Measurements from ENCODE around the gene EREG. TPM values are rescaled to one million over a fixed set of nuclear protein-coding genes. Genes with fewer than 3 reads are reported as not detected.
"Not testable (repeated sequence)": the region's sequence is repeated elsewhere in the genome, so short reads cannot be mapped to it uniquely, and the experiment has no call there.

EREG gene
- total and polyA plus RNA-seq, 12 donors: 0.08 to 1.4 (median 0.30) TPM; not detected in 8

- H3K9me3 ChIP-seq (replicated peaks in 1 of 3): no peaks in the 10 kb centered on the region
These were observed 30.7 kb downstream of the EREG start for GRCh38 chr4:74395633-74396032.

GRCh38 chr4:74397748-74398426 is 32.9 kb downstream of the EREG start:
- Histone ChIP-seq H3K27ac (peak overlapping the region in 1 of 5 donors; percentile 25), H3K4me3 (peak overlapping the region in 1 of 4 donors; percentile 3), H3K36me3 (replicated peaks in 1 of 2) (no peaks in the 10 kb centered on the region), H3K4me1 (replicated peaks in 1 of 2) (no peaks in the 10 kb centered on the region), H3K27me3 (no peaks in the 10 kb centered on the region), H3K9me3 (replicated peaks in 1 of 3) (no peaks in the 10 kb centered on the region)
- no peak for TF ChIP-seq CTCF (IDR thresholded peaks at IDR 0.05)
- TF ChIP-seq POLR2A (IDR thresholded peaks at IDR 0.05): no peak
- DNase-seq: no peak
- intact Hi-C loops (cut with DNase I): no loop called here
- 53 to 60% (median 57%) methylated on average over 6 of the region's 6 CpGs for WGBS, 4 donors

More at GRCh38 chr4:74395633-74396032, 30.7 kb downstream of the EREG start:
- Histone ChIP-seq H3K27me3 (no peaks in the 10 kb centered on the region), H3K4me3 (no peak overlapping the region), H3K36me3 (replicated peaks in 1 of 2) (no peaks in the 10 kb centered on the region), H3K4me1 (replicated peaks in 1 of 2) (no peaks in the 10 kb centered on the region), H3K27ac (no peak overlapping the region)
- WGBS, 4 donors: 31 to 35% (median 34%) methylated on average over 2 of the region's 2 CpGs
- intact Hi-C loops (cut with DNase I): no loop called here
- no peak for TF ChIP-seq POLR2A (IDR thresholded peaks at IDR 0.05)
- no peak for TF ChIP-seq CTCF (IDR thresholded peaks at IDR 0.05)
- no peak for DNase-seq

GRCh38 chr4:74398894-74399589 is 34.1 kb downstream of the EREG start:
- WGBS, 4 donors: 87 to 98% (median 91%) methylated on average over 4 to 32 of the region's 32 CpGs
- H3K4me3 ChIP-seq; intact Hi-C loops (cut with DNase I); H3K27me3 ChIP-seq; DNase-seq; H3K4me1 ChIP-seq (replicated peaks in 1 of 2); H3K9me3 ChIP-seq (replicated peaks in 1 of 3); H3K36me3 ChIP-seq (replicated peaks in 1 of 2); H3K27ac ChIP-seq: not testable (repeated sequence)

- Histone ChIP-seq H3K36me3 (replicated peaks in 1 of 2) (no peaks in the 10 kb centered on the region), H3K4me3 (no peak overlapping the region), H3K9me3 (replicated peaks in 1 of 3) (no peaks in the 10 kb centered on the region), H3K27ac (no peak overlapping the region), H3K27me3 (no peaks in the 10 kb centered on the region), H3K4me1 (replicated peaks in 1 of 2) (no peaks in the 10 kb centered on the region)
- intact Hi-C loops (cut with DNase I): no loop called here
- DNase-seq: no peak
- 70 to 87% (median 81%) methylated on average over 6 to 10 of the region's 10 CpGs for WGBS, 4 donors
- TF ChIP-seq POLR2A (IDR thresholded peaks at IDR 0.05) (no peak), CTCF (IDR thresholded peaks at IDR 0.05) (no peak)
These were observed 35.5 kb downstream of the EREG start for GRCh38 chr4:74400395-74400794.
